NCI-H128 (cell line): Measurements from ENCODE around the gene ABCC3.

Source experiments
- DNase-seq: peaks from one replicate; lab custom pipeline; 2025; ENCODE audit not compliant: unreplicated experiment; lab: John Stamatoyannopoulos, UW

ABCC3 gene

GRCh38 chr17:50683434-50684287, 49.0 kb downstream of the ABCC3 start:
- DNase-seq: no peak

GRCh38 chr17:50684288-50684611, 49.6 kb downstream of the ABCC3 start:
- DNase-seq: no peak

DNA sequence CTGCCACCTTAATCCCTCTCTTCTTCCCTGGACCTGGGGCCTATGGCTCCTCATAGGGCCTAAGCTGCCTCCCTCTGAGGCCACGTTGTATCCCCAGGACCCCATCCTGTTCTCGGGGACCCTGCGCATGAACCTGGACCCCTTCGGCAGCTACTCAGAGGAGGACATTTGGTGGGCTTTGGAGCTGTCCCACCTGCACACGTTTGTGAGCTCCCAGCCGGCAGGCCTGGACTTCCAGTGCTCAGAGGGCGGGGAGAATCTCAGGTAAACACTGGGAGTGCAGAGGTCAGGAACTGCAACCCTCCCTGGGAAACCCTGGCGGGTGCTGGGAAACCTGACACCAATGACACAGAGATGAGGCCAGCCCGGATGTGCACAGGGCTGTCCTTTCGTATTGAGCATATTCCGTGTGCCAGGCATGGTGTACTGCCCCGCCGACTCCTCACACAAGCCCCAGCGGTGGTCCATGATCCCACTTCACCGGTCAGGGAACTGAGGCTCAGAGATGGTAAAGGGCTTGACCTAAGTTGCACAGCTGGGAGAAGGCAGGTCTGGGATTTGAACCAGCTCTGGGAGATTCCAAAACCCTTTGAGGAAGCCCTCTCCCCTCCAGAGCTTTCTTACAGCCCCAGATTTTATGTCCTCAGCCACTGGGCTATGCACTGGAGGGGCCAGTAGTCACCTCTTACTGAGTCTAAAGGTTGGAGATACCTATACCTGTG, 50.1 kb downstream of the ABCC3 start:
- DNase-seq: no peak

DNA sequence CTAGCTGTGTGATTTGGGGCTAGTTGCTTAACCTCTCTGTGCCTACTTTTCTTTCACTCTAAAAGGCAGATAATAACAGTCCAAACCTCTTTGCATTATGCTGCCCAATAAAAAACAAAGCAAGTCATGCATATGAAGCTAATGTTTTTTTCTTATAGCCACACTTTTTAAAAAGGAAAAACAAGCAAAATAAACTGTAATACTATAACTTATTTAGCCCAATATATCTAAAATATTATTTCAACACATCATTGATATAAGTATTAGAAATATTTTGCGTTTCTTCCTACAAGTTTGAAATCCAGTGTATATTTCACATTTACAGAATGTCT, 50.6 kb downstream of the ABCC3 start:
- no peak for DNase-seq

DNA sequence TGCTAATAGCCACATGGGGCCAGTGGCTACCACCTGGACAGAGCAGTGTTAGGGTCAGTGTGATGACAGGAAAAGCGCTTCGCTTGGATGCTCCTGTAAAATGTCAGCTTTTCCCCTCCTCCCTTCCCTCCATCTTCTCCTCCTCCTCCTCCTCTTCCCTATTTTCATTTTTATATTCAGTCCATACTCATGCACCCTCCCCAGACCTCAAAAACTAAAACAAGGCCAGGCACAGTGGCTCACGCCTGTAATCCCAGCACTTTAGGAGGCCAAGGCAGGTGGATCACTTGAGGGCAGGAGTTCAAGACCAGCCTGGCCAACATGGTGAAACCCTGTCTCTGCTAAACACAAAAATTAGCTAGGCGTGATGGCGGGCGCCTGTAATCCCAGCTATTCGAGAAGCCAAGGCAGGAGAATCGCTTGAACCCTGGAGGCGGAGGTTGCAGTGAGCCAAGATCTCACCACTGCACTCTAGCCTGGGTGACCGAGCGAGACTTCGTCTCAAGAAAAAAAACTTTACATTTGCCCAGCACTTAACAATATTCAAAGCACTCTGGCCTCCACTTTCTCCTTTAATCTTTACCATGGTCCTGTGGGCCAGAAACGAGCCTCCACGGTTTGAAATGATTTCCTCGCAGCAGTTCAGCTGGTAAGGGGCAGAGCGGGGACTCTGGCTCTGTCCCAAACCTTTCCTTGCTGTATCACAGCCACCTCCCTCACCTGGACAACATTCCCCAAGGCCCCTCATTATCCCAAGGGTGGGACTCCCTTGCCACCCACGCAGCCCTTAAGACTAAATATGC, 51.2 kb downstream of the ABCC3 start:
- DNase-seq: no peak

GRCh38 chr17:50686494-50687199, 52.0 kb downstream of the ABCC3 start:
- DNase-seq: no peak

DNA sequence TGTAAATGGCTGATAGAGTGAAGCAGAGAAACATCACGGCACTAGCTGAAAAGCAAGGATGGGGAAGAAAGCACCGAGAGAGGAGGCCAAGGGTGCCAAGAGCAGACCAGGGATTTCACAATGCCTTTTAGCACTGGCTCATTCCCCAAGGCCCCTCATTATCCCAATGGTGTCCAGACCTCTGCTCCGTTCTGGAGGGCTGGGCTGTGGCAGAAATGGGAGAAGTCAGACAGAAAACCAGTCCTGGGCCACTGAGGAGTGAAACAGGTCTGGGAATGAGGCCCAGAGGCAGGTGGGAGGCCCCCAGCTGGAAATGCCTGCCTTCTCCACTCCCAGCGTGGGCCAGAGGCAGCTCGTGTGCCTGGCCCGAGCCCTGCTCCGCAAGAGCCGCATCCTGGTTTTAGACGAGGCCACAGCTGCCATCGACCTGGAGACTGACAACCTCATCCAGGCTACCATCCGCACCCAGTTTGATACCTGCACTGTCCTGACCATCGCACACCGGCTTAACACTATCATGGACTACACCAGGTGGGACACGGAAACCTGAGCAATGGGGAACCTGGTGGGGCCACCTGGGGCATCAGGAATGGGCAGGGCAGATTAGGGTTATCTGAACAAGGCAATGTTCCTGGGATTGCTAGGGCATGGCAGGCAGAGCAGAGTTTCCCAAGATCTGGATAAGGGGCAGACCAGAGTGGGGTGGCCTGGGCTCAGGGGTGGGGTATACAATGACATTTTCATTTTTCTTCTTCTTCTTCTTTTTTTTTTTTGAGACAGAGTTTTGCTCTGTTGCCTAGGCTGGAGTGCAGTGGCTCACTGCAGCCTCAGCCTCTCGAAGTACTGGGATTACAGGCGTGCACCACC, 52.8 kb downstream of the ABCC3 start:
- no peak for DNase-seq

DNA sequence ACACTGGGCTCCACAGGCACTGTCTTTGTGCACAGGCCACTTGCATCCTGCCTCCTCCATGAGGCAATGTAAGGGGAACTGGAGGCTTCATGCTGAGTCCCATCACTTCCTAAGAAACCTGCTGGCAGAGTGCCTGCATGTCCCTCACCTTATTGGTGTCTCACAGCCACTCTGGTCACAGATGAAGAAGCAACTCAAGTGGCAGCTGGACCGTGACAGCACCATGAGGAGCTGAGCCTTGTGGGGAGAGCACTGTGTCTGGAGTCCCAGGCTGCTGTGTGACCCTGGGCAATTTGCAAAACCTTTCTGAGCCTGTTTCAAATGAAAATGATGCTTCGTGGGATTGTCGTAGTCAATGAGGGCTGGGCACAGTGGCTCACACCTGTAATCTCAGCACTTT, 53.6 kb downstream of the ABCC3 start:
- no peak for DNase-seq

- no peak for DNase-seq
These were observed 54.6 kb downstream of the ABCC3 start for GRCh38 chr17:50689251-50689650.

- DNase-seq: no peak
These were observed 55.5 kb downstream of the ABCC3 start for GRCh38 chr17:50689956-50690886.

DNA sequence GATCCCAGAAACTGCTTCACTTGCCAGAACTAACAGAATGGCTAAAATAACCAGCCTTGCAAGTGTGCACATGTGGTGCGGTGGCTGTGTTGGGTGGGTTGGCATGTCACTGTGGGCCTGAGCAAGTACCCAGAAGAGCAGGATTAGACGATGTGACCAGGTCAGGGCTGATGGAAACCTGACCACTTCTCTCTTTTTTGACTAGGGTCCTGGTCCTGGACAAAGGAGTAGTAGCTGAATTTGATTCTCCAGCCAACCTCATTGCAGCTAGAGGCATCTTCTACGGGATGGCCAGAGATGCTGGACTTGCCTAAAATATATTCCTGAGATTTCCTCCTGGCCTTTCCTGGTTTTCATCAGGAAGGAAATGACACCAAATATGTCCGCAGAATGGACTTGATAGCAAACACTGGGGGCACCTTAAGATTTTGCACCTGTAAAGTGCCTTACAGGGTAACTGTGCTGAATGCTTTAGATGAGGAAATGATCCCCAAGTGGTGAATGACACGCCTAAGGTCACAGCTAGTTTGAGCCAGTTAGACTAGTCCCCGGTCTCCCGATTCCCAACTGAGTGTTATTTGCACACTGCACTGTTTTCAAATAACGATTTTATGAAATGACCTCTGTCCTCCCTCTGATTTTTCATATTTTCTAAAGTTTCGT, 56.3 kb downstream of the ABCC3 start:
- DNase-seq: no peak

DNA sequence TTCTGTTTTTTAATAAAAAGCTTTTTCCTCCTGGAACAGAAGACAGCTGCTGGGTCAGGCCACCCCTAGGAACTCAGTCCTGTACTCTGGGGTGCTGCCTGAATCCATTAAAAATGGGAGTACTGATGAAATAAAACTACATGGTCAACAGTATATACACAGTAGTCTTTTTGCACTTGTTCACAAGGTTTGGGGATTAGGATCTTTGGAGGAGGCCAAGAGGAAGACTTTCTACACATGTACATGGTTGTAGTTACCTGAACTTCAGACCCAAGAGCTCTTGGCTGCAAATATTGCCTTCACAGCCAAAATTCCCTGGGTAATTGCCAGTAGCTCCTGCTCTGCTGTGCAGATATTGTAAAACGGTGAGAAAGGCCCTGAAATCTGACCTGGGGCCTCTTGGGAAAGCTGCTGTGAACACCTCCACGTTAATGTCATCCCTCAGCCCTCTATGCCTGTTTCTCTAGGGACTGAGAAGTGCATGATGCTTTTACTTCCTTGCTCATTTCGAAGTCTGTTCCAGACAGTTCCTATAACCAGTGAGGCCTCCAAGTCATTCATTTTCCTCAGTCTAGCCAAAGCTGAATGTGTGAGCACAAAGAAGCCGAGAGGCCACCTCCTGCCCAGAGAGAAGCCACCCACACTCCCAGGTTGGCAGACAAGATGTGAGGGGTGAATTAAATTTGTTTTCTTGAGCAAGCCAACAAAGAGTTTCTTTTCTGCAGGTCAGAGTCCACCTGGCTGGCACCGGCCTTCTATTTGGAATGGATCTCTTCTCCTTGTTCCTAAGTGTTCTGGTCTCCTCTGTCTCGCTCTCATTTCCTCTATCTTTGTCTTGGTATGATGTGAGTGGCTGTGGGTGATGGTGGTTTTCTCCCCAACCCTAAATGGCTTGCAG, 57.1 kb downstream of the ABCC3 start:
- DNase-seq: no peak

DNA sequence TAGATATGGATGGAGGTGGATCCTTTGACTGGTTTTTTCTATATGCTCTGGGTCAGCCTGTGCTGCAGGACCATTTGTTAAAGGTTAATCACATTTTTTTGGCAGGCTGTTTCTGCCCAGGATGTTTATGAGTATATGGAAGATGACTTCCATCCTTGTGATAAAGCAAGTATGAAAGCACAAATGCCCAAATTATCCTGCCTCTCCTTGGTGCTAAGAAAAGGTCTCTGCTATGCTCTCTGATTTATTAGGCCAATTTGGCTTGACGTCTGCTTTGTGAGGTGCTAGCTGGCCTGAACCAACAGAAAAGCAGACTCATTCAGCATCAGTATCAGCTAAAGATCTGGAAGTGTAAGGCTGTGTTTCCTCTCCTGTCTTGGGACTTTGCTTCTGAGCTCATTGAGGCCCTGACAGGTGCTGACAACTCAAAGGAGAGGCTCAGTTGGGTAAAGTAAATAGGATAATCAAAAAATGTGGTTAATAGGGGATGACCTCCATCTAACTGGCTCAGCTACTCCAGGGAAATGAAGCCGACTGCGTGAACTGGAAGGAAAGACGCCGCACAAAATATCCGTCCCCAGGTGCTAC, 57.9 kb downstream of the ABCC3 start:
- no peak for DNase-seq

- DNase-seq: no peak
These were observed 58.5 kb downstream of the ABCC3 start for GRCh38 chr17:50693036-50693682.

DNA sequence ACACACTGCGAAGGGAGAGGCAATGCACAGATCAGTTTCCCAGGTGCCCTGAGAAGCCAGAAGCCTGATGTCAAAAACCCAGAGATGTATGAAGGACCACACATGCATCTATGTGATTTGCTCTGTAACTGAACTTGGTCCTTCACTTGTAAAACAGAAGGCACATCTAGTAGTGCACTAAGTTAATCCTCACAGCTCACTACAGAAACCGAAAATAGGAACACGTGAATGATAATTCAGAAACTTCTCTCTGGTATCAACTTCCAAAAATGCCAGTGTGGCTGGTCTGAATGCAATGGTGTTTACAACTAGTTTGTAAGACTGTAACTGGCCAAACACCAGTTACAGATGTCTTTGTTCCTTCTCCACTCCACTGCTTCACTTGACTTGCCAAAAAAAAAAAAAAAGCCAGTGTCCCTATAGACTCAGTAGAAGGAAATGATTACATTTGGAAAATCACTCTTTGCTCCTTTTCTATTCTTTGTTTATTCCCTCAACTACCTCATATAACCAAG, 61.7 kb downstream of the ABCC3 start:
- DNase-seq: no peak

- DNase-seq: no peak
These were observed 62.4 kb downstream of the ABCC3 start for GRCh38 chr17:50697062-50697461.
